AG10803 (cell line): ENCODE data around the gene LEO1.

ENCODE experiments used
- DNase-seq: peaks from one replicate; pipeline ENCODE4 v3.0.0; 2010; ENCODE audit warnings: low read depth
- H3K4me3 ChIP-seq: 2 replicates; pipeline ENCODE4 v1.5.1; 2011; ENCODE audit warnings: mild to moderate bottlenecking, low read length, control low read depth
- TF ChIP-seq, protein P1 (sequence below): conservative IDR thresholded peaks from 2 replicates; pipeline ENCODE4 v1.5.1; 2011; ENCODE audit warnings: mild to moderate bottlenecking, low read length, control low read depth, inconsistent platforms

Gene LEO1

GRCh38 chr15:51971375-51972133 lies at the start of gene LEO1:
Gene LEO1, minus strand, starts transcription at chr15:51971778. Its CDS starts 33 bp downstream, at chr15:51971745.
- H3K4me3 ChIP-seq: peak within 1 kb of the TSS; percentile 97
- DNase-seq: peak; percentile 99

GRCh38 chr15:52021128-52021671 lies 49.6 kb upstream of the LEO1 start:
- TF ChIP-seq, protein P1, sequence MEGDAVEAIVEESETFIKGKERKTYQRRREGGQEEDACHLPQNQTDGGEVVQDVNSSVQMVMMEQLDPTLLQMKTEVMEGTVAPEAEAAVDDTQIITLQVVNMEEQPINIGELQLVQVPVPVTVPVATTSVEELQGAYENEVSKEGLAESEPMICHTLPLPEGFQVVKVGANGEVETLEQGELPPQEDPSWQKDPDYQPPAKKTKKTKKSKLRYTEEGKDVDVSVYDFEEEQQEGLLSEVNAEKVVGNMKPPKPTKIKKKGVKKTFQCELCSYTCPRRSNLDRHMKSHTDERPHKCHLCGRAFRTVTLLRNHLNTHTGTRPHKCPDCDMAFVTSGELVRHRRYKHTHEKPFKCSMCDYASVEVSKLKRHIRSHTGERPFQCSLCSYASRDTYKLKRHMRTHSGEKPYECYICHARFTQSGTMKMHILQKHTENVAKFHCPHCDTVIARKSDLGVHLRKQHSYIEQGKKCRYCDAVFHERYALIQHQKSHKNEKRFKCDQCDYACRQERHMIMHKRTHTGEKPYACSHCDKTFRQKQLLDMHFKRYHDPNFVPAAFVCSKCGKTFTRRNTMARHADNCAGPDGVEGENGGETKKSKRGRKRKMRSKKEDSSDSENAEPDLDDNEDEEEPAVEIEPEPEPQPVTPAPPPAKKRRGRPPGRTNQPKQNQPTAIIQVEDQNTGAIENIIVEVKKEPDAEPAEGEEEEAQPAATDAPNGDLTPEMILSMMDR: no peak
- DNase-seq: peak; percentile 94
- H3K4me3 ChIP-seq: peak overlapping the region; percentile 94

More at GRCh38 chr15:51971375-51972133, at the start of gene LEO1:
- TF ChIP-seq, protein P1: peak; percentile 51

DNA sequence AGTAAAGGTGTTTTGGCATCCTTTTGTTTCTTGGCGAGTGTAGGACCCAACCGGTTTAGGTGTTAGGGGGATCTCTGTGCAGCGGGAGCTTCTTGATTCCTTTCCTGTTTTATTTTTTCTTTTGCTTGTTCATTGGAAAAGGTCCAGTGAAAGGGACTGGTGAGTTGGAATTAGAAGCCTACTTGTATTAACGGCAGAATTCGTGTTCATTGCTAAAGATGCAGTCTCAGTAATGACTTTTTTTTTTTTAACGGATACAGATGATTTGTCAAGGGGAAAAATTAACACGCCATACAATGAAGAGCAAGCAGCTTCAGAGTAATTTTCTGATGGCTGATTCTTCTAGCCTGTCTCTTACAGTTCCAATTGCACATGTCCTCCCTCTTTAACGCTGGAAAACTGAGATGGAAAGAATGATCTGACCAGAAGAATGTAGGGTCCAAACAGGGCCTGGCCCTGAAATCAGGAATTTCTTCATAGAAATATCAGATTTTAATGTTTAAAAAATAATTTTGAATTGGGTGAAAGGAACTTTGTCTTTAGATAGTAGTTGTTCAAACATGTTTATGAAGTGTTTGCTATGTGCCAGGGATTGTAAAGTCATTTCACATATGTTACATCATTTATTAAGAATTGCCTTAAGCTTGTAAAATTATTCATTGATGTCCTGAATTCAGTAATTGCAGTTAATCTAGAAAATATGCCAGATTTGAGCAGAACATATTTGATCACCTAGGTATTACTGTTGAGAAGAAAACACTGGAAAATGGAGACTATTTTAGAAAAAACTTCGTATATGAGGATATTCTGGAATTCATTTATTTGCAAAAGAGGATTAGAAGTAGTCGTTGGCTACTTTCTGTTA lies 48.9 kb upstream of the LEO1 start:
- peak; percentile 46 for DNase-seq
- peak overlapping the region; percentile 94 for H3K4me3 ChIP-seq
- TF ChIP-seq, protein P1: no peak

DNA sequence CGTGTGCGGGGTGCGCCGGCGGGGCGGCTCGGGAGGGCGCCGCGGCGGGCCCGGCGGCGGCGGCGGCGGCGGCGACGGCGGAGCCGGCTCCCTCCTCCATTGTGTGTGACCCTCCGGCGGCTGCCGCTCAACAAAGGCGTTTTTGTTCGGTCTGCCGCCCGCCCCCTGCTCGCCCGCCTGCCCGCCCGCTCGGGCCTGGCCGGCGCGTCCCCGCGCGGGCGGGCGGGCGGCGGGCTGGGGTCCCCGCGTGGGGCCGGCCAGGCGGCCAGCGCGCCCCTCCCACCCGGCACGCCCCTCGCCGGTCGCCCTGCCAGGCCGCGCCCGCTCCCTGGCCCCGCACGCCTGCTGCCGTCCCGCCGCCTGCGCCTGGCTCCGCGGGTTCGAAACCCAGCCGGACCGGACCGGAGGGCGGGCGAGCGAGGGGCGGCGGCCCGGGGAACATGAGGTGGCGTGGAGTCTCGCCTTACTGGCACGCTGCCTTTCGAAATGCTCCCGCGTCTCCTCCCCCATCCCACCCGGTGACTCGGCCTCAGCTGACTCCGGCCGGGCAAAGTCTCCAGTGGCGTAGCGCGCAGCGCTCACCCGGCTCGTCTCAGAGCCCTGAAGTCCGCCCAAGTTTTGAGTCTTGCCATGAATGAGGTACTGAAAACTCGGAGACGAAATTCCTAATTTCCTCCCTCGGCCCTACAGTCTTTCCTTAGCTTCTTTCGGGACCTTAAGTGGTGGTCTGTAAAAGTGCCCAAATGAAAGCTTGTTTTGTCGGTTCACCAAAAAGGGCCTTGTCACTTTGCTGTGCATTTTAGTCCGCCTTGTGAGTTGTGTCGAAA lies 48.0 kb upstream of the LEO1 start:
- DNase-seq: peak; percentile 91
- peak overlapping the region; percentile 94 for H3K4me3 ChIP-seq
- TF ChIP-seq, protein P1: no peak

DNA sequence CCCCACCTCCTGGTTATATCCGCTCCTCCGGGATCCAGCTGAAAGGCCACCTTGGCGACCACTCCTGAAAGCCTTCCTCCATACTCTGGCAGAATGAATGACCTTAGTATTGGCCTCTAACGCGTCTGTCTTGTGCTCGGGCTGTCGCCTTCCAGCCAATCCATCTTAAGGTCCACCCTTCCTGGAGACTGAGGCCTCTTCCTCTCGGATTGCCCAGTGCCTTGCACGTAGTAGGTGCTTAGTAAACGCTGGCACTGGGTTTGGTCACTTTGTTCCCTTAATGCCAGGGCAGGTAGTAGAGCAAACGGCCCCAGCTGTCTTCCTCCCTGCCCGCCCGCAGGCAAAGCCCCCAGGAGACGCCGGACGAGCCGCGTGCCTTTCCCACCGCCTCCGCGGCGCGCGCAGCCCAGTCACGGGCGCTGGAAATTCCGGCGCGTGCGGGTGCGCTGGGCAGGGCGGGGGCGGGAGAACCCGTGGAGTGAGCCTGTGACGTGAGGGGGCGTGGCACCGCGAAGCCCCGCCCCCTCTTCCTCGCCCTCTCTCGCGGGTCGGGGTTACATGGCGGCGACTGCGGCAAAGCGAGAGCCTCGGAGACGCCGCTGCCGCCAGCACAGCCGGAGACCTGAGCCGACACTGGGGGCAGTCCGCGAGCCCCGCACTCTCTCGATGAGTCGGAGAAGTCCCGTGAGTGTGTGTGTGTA lies 47.3 kb upstream of the LEO1 start, which contains the start of gene MAPK6:
Gene MAPK6, plus strand, starts transcription at position 527 of the 701 bp plus-strand sequence. CDS start 27,242 bp downstream, outside the sequence.
- peak within 1 kb of the TSS; percentile 94 for H3K4me3 ChIP-seq
- peak; percentile 92 for DNase-seq
- TF ChIP-seq, protein P1: no peak

- DNase-seq: peak; percentile 40
- peak overlapping the region; percentile 71 for H3K4me3 ChIP-seq
- TF ChIP-seq, protein P1: no peak
Measured at GRCh38 chr15:52018244-52018643, 46.7 kb upstream of the LEO1 start.
